ENCODE results near the gene SRMS. TPM values are rescaled to one million over a fixed set of nuclear protein-coding genes. Genes with fewer than 3 reads are reported as not detected.

SRMS gene
- total RNA-seq, 1 donor from 2014 or later: not detected

- TF ChIP-seq POLR2A (IDR thresholded peaks at IDR 0.05): no peak
- TF ChIP-seq POLR2AphosphoS5 (IDR thresholded peaks at IDR 0.05; ENCODE audit: insufficient read depth in 1 of 2, low read depth in 1 of 2): no peak
- TF ChIP-seq, protein P1, sequence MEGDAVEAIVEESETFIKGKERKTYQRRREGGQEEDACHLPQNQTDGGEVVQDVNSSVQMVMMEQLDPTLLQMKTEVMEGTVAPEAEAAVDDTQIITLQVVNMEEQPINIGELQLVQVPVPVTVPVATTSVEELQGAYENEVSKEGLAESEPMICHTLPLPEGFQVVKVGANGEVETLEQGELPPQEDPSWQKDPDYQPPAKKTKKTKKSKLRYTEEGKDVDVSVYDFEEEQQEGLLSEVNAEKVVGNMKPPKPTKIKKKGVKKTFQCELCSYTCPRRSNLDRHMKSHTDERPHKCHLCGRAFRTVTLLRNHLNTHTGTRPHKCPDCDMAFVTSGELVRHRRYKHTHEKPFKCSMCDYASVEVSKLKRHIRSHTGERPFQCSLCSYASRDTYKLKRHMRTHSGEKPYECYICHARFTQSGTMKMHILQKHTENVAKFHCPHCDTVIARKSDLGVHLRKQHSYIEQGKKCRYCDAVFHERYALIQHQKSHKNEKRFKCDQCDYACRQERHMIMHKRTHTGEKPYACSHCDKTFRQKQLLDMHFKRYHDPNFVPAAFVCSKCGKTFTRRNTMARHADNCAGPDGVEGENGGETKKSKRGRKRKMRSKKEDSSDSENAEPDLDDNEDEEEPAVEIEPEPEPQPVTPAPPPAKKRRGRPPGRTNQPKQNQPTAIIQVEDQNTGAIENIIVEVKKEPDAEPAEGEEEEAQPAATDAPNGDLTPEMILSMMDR (IDR thresholded peaks at IDR 0.05): no peak
- no peak for DNase-seq (ENCODE audit: extremely low spot score in 2 of 2)
- Histone ChIP-seq H3K4me1 (peaks cover 19% of the 10 kb centered on the region), H3K4me3 (no peak overlapping the region), H3K9me3 (no peaks in the 10 kb centered on the region), H3K27ac (no peak overlapping the region), H3K36me3 (no peaks in the 10 kb centered on the region), H3K27me3 (peaks cover 12% of the 10 kb centered on the region)
- intact Hi-C loops (cut with DNase I): no loop called here
Observed at GRCh38 chr20:63494420-63495166, 53.0 kb downstream of the SRMS start.

DNA sequence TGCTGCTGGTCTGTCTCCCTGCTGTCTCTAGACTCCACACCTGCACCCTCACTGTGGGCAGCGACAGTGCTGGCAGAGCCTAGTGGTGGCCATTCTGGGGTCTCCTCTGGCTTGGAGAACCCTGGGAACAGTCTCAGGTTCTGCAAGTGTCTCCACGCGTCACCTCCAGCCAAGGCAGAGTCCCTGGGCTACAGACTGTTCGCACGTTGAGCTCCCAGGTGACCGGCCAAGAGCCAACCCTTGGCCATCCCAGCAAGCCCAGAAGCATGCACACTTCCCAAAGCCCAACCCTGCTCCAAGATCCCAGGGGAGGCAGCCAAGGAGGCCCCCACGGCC is 53.5 kb downstream of the SRMS start:
- H3K4me1 ChIP-seq: peaks cover 14% of the 10 kb centered on the region
- H3K9me3 ChIP-seq: no peaks in the 10 kb centered on the region
- TF ChIP-seq, protein P1 (IDR thresholded peaks at IDR 0.05): no peak
- TF ChIP-seq POLR2A (IDR thresholded peaks at IDR 0.05) (no peak), POLR2AphosphoS5 (IDR thresholded peaks at IDR 0.05; ENCODE audit: insufficient read depth in 1 of 2, low read depth in 1 of 2) (no peak)
- intact Hi-C loops (cut with DNase I): no loop called here
- DNase-seq (ENCODE audit: extremely low spot score in 2 of 2): no peak
- H3K27ac ChIP-seq: no peak overlapping the region
- peaks cover 12% of the 10 kb centered on the region for H3K27me3 ChIP-seq
- H3K4me3 ChIP-seq: no peak overlapping the region
- H3K36me3 ChIP-seq: no peaks in the 10 kb centered on the region

GRCh38 chr20:63493563-63494020 is 54.0 kb downstream of the SRMS start:
- Histone ChIP-seq H3K4me1 (peaks cover 14% of the 10 kb centered on the region), H3K4me3 (no peak overlapping the region), H3K9me3 (no peaks in the 10 kb centered on the region), H3K27ac (no peak overlapping the region), H3K36me3 (no peaks in the 10 kb centered on the region), H3K27me3 (peaks cover 12% of the 10 kb centered on the region)
- DNase-seq (ENCODE audit: extremely low spot score in 2 of 2): no peak
- intact Hi-C loops (cut with DNase I): no loop called here
- TF ChIP-seq, protein P1 (IDR thresholded peaks at IDR 0.05): no peak
- TF ChIP-seq POLR2A (IDR thresholded peaks at IDR 0.05) (no peak), POLR2AphosphoS5 (IDR thresholded peaks at IDR 0.05; ENCODE audit: insufficient read depth in 1 of 2, low read depth in 1 of 2) (no peak)

DNA sequence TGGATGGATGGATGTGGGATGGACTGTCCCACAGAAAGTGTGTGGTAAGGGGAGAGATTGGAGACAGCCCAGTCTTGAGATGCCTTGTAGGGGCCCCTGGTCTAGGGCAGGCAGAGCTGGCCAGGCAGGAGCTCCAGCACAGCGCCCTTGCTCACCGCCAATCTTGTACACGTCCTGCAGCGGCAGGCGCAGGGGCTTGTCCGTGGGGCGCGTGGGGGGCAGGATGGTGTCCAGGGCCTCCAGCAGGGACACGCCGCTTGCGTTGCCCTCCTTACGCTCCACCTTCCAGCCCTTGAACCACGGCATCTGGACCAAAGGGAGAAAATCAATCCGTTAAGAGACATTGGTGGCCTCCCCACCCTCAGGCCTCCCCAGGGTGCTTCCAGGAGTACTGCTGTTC is 54.6 kb downstream of the SRMS start:
- H3K27me3 ChIP-seq: peaks cover 6% of the 10 kb centered on the region
- intact Hi-C loops (cut with DNase I): no loop called here
- peaks cover 8% of the 10 kb centered on the region for H3K4me1 ChIP-seq
- H3K27ac ChIP-seq: no peak overlapping the region
- no peak for TF ChIP-seq POLR2A (IDR thresholded peaks at IDR 0.05)
- TF ChIP-seq, protein P1 (IDR thresholded peaks at IDR 0.05): no peak
- no peak for TF ChIP-seq POLR2AphosphoS5 (IDR thresholded peaks at IDR 0.05; ENCODE audit: insufficient read depth in 1 of 2, low read depth in 1 of 2)
- H3K9me3 ChIP-seq: no peaks in the 10 kb centered on the region
- H3K4me3 ChIP-seq: no peak overlapping the region
- DNase-seq (ENCODE audit: extremely low spot score in 2 of 2): no peak
- no peaks in the 10 kb centered on the region for H3K36me3 ChIP-seq

GRCh38 chr20:63492518-63492917 is 55.0 kb downstream of the SRMS start:
- Histone ChIP-seq H3K4me1 (peaks cover 5% of the 10 kb centered on the region), H3K9me3 (no peaks in the 10 kb centered on the region), H3K27me3 (peaks cover 6% of the 10 kb centered on the region), H3K36me3 (no peaks in the 10 kb centered on the region), H3K27ac (no peak overlapping the region), H3K4me3 (no peak overlapping the region)
- no peak for DNase-seq (ENCODE audit: extremely low spot score in 2 of 2)
- no peak for TF ChIP-seq POLR2A (IDR thresholded peaks at IDR 0.05)
- TF ChIP-seq, protein P1 (IDR thresholded peaks at IDR 0.05): no peak
- TF ChIP-seq POLR2AphosphoS5 (IDR thresholded peaks at IDR 0.05; ENCODE audit: insufficient read depth in 1 of 2, low read depth in 1 of 2): no peak
- intact Hi-C loops (cut with DNase I): no loop called here
